HUES64 (cell line): ENCODE measurements around the gene OSBPL6.

ENCODE experiments used
- H3K27ac ChIP-seq: 2 replicates; pipeline ENCODE4 v1.7.0; 2013; ENCODE audit warnings: low read depth, low read length, inconsistent platforms
- H3K27me3 ChIP-seq: 2 replicates; pipeline ENCODE4 v1.6.1; 2013; ENCODE audit warnings: mild to moderate bottlenecking, low read length; ENCODE audit not compliant: insufficient read depth
- H3K36me3 ChIP-seq: 2 replicates; pipeline ENCODE4 v1.6.1; 2013; ENCODE audit warnings: mild to moderate bottlenecking, low read length; ENCODE audit not compliant: insufficient read depth
- H3K4me1 ChIP-seq: 2 replicates; pipeline ENCODE4 v1.6.1; 2013; ENCODE audit warnings: mild to moderate bottlenecking, low read length, moderate library complexity; ENCODE audit not compliant: insufficient read depth
- H3K4me3 ChIP-seq: 2 replicates; pipeline ENCODE4 v1.5.1; 2013; ENCODE audit warnings: mild to moderate bottlenecking, low read length, moderate library complexity
- H3K9ac ChIP-seq: 2 replicates; pipeline ENCODE4 v1.6.1; 2013; ENCODE audit warnings: mild to moderate bottlenecking, low read depth, low read length
- H3K9me3 ChIP-seq: 2 replicates; pipeline ENCODE4 v1.6.1; 2013; ENCODE audit warnings: low read depth, low read length; ENCODE audit not compliant: insufficient read depth
- WGBS: fragments of 150-250, 120-280 bp; methylation state at CpG from one replicate; pipeline ENCODE4 v1.1.7; 2013; ENCODE audit warnings: missing lambda C conversion rate; 5-methylcytosine and 5-hydroxymethylcytosine counted together

Gene OSBPL6

DNA sequence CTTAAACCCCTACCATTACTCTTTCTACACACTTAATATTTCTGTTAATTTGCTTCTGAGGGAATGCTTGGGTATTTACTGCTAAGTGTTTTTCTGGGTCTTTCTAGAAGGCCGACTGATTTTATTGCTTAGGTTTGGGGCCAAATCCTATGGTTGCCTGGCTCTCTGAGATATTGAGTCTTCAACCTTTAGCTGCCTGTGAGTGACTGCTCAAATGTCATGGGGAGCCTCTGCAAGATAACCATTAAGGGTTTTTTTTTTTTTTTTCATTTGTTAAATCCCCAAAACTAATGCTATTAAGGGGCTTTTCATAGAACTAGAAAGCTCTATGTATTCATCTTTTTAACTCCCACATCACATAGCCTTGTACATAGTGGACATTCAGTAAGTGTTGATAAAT is 5.0 kb downstream of the OSBPL6 start:
- no peak overlapping the region for H3K27ac ChIP-seq
- 85% methylated on average over 1 of the region's 1 CpG for WGBS
- no peaks in the 10 kb centered on the region for H3K9me3 ChIP-seq
- peaks cover 15% of the 10 kb centered on the region for H3K4me1 ChIP-seq
- H3K36me3 ChIP-seq: no peaks in the 10 kb centered on the region
- no peak overlapping the region for H3K4me3 ChIP-seq
- H3K9ac ChIP-seq: no peak overlapping the region
- peaks cover 17% of the 10 kb centered on the region for H3K27me3 ChIP-seq

DNA sequence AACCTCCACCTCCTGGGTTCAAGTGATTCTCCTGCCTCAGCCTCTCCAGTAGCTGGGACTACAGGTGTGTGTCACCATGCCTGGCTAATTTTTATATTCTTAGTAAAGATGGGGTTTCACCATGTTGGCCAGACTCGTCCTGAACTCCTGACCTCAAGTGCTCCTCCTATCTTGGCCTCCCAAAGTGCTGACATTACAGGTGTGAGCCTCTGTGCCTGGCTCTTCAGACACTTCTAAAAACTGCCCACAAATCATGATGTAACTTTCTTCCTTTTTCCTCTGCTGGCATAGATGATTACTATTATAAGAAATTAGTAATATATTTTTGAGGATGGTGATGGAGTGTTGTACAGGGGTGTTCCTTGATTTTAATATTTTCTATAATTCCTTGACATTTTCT is 6.0 kb downstream of the OSBPL6 start:
- Histone ChIP-seq H3K4me3 (no peak overlapping the region), H3K4me1 (peaks cover 14% of the 10 kb centered on the region), H3K9ac (no peak overlapping the region), H3K27me3 (peaks cover 17% of the 10 kb centered on the region), H3K27ac (no peak overlapping the region), H3K36me3 (no peaks in the 10 kb centered on the region), H3K9me3 (no peaks in the 10 kb centered on the region)
- WGBS: 92% methylated on average over 1 of the region's 1 CpG

DNA sequence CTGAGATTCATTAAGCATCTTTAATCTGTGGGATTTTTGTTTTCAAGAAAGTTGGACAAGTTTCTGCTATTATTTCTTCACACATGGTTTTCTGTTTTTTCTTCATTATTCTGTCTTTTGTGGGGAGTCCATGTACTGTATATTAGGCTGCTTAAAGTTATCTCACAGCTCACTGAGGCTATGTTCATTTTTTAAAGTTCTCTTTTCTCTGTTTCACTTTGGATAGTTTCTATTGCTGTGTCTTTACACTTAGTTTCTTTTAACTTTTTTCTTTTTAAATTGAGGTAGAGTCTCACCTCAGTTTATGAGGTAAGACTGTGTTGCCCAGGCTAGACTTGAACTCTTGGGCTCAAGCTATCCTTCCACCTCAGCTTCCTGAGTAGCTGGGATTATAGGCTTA is 8.6 kb downstream of the OSBPL6 start:
- H3K9me3 ChIP-seq: no peaks in the 10 kb centered on the region
- no peaks in the 10 kb centered on the region for H3K27me3 ChIP-seq
- no peak overlapping the region for H3K9ac ChIP-seq
- H3K27ac ChIP-seq: no peak overlapping the region
- no peaks in the 10 kb centered on the region for H3K36me3 ChIP-seq
- no peak overlapping the region for H3K4me3 ChIP-seq
- peaks cover 6% of the 10 kb centered on the region; the same call in 1 of the 2 replicates for H3K4me1 ChIP-seq

DNA sequence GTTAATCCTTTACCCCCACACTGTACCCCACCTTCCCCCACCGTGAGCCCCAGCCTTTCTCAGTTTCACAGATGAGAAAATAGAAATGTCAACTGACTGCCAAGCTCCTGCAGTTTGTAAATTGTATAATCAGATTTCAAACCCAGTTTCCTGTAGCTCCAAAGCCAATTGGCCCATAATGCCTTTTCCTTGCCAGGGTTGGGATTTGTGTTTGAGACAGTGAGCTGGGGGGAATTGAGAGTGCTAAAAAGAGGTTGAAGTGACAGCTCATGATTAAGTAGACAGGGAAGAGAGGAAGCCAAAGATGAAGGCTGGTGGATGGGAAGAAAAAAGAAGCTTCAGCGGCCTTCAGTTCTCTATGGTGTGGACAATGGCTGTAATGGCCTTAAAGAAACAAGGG is 10.7 kb downstream of the OSBPL6 start:
- Histone ChIP-seq H3K9ac (no peak overlapping the region), H3K27ac (no peak overlapping the region), H3K27me3 (no peaks in the 10 kb centered on the region), H3K4me1 (peaks cover 6% of the 10 kb centered on the region; the same call in 1 of the 2 replicates), H3K4me3 (no peak overlapping the region), H3K9me3 (no peaks in the 10 kb centered on the region), H3K36me3 (no peaks in the 10 kb centered on the region)
- WGBS: 94% methylated on average over 2 of the region's 2 CpGs

DNA sequence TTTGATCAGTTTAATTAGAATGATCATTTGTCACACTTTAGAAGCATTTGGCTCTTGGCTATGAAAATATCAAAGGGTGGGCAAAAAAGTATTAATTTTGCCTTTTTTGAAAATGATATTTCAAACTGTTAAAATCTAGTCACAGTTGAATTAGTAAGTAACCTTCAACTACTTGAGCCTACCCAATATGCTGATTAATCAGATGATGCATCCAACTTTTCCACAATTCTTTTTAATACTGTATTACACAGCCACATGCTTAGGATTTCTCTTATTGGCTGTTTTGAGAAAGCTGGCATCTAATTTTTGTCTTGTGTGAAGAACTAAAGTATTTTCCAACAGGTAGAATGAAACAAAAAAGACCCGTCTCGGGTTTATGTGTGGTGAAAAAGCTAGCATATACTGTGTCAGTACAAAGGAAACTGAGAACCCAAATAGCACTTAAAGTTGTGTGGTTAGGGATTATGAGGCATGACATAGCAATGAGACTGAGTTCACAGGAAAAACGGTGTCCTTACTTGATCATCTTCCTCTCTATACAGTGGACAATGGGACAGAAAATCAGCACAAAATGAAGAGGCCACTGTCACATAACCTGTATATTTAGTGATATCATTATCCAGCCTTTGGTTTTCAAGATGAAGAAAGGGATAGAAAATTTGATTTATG is 11.7 kb downstream of the OSBPL6 start:
- Histone ChIP-seq H3K36me3 (no peaks in the 10 kb centered on the region), H3K9ac (no peak overlapping the region), H3K27me3 (peaks cover 8% of the 10 kb centered on the region), H3K4me1 (peaks cover 10% of the 10 kb centered on the region; the same call in 1 of the 2 replicates), H3K27ac (no peak overlapping the region), H3K4me3 (no peak overlapping the region), H3K9me3 (no peaks in the 10 kb centered on the region)
- 91% methylated on average over 2 of the region's 3 CpGs for WGBS

DNA sequence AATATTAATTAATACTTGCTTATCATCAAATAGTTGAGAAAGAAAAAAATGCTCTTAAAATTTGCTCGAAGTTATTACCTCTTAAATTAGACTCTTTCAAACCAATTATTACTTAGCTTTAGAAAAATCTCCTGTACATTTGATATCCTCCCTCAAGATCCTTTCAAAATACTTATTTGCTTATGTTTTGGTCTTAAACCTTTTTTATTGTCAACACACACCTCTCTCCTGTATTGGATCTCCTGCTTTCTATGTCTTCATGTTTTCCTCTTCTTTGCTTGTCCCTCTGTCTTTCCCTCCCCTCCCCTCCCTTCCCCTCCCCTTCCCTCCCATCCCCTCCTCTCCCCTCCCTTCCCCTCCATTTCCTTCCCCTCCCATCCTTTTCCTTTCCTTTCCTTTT is 14.0 kb downstream of the OSBPL6 start:
- H3K9ac ChIP-seq: no peak overlapping the region
- H3K27me3 ChIP-seq: peaks cover 18% of the 10 kb centered on the region
- no peaks in the 10 kb centered on the region for H3K36me3 ChIP-seq
- H3K4me3 ChIP-seq: no peak overlapping the region
- H3K27ac ChIP-seq: no peak overlapping the region
- 100% methylated on average over 1 of the region's 1 CpG for WGBS
- peaks cover 24% of the 10 kb centered on the region for H3K4me1 ChIP-seq
- H3K9me3 ChIP-seq: no peaks in the 10 kb centered on the region

DNA sequence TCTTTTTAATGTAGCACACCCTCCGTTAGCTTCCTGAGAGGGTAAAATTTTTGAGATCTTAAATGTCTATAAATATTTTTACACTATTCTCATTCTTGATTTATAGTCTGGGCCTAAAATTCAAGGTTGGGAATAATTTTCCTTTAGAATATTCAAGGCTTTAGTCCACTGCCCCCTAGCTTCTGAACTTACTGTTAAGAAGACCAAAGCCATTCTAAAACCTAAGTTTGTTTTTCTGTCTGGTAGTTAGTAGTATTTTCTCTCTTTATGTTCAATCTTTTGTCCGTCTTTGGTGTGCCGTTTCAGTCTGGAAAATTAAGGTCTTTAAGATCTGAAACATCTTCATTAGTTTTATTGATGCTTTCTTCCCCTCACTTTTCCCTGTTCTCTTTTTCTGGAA is 14.5 kb downstream of the OSBPL6 start:
- Histone ChIP-seq H3K4me3 (no peak overlapping the region), H3K4me1 (peaks cover 24% of the 10 kb centered on the region), H3K27ac (no peak overlapping the region), H3K27me3 (peaks cover 23% of the 10 kb centered on the region), H3K36me3 (no peaks in the 10 kb centered on the region), H3K9me3 (no peaks in the 10 kb centered on the region), H3K9ac (no peak overlapping the region)
- WGBS: 85% methylated on average over 2 of the region's 3 CpGs

DNA sequence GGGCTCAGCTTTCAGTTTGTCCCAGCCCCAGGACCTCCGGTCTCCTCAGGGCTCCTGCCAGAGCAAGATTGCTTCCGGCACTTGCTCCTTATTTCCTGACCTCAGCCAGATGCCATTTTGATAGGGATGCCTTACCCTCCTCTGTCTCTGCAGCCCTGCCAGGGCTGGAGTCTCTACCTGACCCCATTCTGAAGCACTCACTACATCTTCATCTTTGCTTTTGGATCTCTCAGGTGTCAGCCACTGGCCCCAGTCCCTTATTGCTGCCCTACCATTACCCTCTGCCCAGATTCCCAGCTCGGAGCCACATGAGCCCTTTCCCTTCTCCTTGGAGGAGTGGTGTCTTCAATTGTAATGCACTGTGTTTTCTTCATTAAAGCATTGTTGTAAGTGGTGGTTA is 17.1 kb downstream of the OSBPL6 start:
- no peak overlapping the region for H3K4me3 ChIP-seq
- peaks cover 24% of the 10 kb centered on the region for H3K4me1 ChIP-seq
- WGBS: 40% methylated on average over 3 of the region's 3 CpGs
- peaks cover 47% of the 10 kb centered on the region for H3K27me3 ChIP-seq
- H3K9me3 ChIP-seq: no peaks in the 10 kb centered on the region
- no peaks in the 10 kb centered on the region for H3K36me3 ChIP-seq
- H3K9ac ChIP-seq: no peak overlapping the region
- peak overlapping the region; percentile 77; the same call in 1 of the 2 replicates for H3K27ac ChIP-seq

DNA sequence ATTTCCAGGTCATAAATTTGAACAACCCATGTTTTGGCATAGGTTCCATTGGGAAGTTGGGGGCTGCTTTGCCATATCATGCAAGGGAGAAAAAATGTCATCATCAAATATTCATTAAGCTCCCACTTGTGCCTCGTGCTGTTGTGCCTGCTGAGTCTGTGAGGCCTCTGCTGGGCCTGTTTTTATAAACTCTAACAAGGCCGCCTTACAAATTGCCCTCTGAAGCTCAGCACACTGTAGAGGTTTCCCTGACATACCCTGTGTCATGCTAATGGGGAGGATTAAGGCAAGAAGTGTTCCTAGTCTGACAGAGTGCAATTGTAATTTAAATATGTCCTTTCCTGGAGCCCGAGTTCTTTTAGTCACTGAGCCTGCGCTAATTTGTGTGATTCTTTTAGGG is 17.6 kb downstream of the OSBPL6 start:
- Histone ChIP-seq H3K4me1 (peaks cover 24% of the 10 kb centered on the region), H3K9ac (no peak overlapping the region)
- WGBS: 0% methylated on average over 4 of the region's 4 CpGs

DNA sequence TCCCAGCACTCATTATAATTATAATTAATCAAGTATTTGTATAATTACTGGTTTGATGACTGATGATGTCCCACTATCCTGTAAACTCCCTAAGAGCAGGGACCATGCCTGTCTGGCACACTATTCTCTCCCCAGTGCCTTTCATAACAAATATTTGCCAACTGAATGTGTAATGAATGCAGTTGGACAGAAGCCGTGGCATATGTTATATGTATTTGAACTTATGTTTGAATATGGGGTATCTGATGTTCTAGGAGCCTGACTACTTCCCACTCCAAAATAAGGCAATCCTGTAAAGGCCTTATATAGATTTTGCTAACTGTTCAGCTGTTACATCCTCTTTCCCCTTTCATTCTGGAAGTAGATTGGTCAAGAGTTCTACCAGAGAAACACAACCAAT is 19.7 kb downstream of the OSBPL6 start:
- WGBS: no CpG with 5 or more reads among the region's 1 CpG
- Histone ChIP-seq H3K27ac (no peak overlapping the region), H3K4me3 (no peak overlapping the region), H3K4me1 (peaks cover 24% of the 10 kb centered on the region), H3K27me3 (peaks cover 51% of the 10 kb centered on the region), H3K9ac (no peak overlapping the region), H3K36me3 (no peaks in the 10 kb centered on the region), H3K9me3 (no peaks in the 10 kb centered on the region)

More for the DNA sequence above, 17.6 kb downstream of the OSBPL6 start:
- Histone ChIP-seq H3K36me3 (no peaks in the 10 kb centered on the region), H3K9me3 (no peaks in the 10 kb centered on the region), H3K4me3 (no peak overlapping the region), H3K27ac (peak overlapping the region; percentile 77; the same call in 1 of the 2 replicates), H3K27me3 (peaks cover 51% of the 10 kb centered on the region)

DNA sequence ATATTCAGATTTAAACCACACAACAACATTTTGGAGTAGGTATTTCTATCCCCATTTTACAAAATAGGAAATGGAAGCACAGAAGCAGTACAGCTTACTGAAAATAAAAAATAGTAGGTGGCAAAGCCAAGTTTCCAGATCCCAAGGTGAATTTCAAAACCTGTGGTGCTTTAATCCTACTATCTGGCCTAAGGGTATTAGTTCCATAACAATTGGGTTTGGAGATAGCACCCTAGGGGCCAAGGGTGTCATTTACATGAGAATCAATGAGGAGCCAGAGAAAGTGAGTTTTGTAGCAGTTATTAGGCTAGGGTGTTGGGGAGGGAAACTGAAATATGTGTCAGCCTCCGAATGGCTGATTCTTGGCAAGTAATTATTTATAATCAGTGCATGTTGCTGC is 24.9 kb downstream of the OSBPL6 start:
- peak overlapping the region; percentile 20; the same call in 1 of the 2 replicates for H3K4me3 ChIP-seq

DNA sequence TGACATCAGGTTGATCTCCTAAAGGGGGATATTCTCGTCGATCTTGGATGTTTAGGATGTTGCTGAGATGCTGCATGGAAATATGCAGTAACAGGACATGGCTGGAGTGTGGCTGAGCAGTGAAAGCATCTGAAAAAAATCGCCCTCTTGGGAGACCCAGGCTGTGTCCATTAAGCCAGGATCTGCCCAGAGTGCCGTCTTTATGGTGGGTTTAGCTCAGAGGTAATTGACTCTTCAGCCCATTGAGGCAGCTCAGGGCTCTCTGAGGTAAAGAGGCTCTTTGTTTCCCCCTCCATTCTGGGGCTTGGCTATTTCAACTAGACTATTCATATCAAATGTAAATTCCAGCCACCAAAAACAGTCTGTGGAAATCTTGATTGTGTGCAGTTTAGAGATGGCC is 26.5 kb downstream of the OSBPL6 start:
- 93% methylated on average over 4 of the region's 4 CpGs for WGBS
- peaks cover 24% of the 10 kb centered on the region for H3K4me1 ChIP-seq
- peaks cover 26% of the 10 kb centered on the region for H3K27me3 ChIP-seq
- H3K9ac ChIP-seq: no peak overlapping the region
- no peaks in the 10 kb centered on the region for H3K36me3 ChIP-seq
- no peak overlapping the region for H3K27ac ChIP-seq
- H3K4me3 ChIP-seq: no peak overlapping the region
- no peaks in the 10 kb centered on the region for H3K9me3 ChIP-seq

More for the DNA sequence above, 24.9 kb downstream of the OSBPL6 start:
- WGBS: 23% methylated on average over 1 of the region's 1 CpG
- no peaks in the 10 kb centered on the region for H3K36me3 ChIP-seq
- H3K27me3 ChIP-seq: peaks cover 39% of the 10 kb centered on the region
- H3K9me3 ChIP-seq: no peaks in the 10 kb centered on the region
- H3K27ac ChIP-seq: peak overlapping the region; percentile 17; the same call in 1 of the 2 replicates
- H3K9ac ChIP-seq: no peak overlapping the region
- peaks cover 19% of the 10 kb centered on the region for H3K4me1 ChIP-seq
